Activated B cell treated with CpG ODN at 0.5 μM for 24 hours (primary cell): ENCODE results near the gene ATG13. TPM values are rescaled to one million over a fixed set of nuclear protein-coding genes. Genes with fewer than 3 reads are reported as not detected.
"Not testable (repeated sequence)": the region's sequence is repeated elsewhere in the genome, so short reads cannot be mapped to it uniquely, and the experiment has no call there.

Experiments
- ATAC-seq: fragments of 200-7000 bp; cut with Tn5 transposase; one replicate; pipeline ENCODE4 v1.10.0; 2021; ENCODE audit warnings: low read depth, mild to moderate bottlenecking, moderate library complexity
- CTCF ChIA-PET: fragments of 350-600 bp; sonication (Branson Sonifier 250); formaldehyde crosslinking; loops from one replicate; lab custom pipeline; 2021; ENCODE audit warnings: antibody characterized with exemption; lab: Charles Lee
- POLR2A ChIA-PET: fragments of 350-600 bp; sonication (Branson Sonifier 250); formaldehyde crosslinking; loops from one replicate; lab custom pipeline; 2021; ENCODE audit warnings: antibody characterized with exemption; lab: Charles Lee
- DNase-seq: peaks from one replicate; pipeline ENCODE4 v3.0.0; 2022
- H3K27ac Mint-ChIP-seq: one replicate; pipeline ENCODE4 v1.8.0; 2020; ENCODE audit warnings: mixed read lengths
- H3K27me3 Mint-ChIP-seq: one replicate; pipeline ENCODE4 v1.8.0; 2021; ENCODE audit warnings: mixed read lengths
- H3K36me3 Mint-ChIP-seq: one replicate; pipeline ENCODE4 v1.8.0; 2021; ENCODE audit warnings: low read depth, mixed read lengths
- H3K4me1 Mint-ChIP-seq: one replicate; pipeline ENCODE4 v1.8.0; 2021; ENCODE audit warnings: mixed read lengths
- H3K4me3 Mint-ChIP-seq: one replicate; pipeline ENCODE4 v1.8.0; 2020; ENCODE audit warnings: mild to moderate bottlenecking, mixed read lengths
- H3K9me3 Mint-ChIP-seq: one replicate; pipeline ENCODE4 v1.8.0; 2020; ENCODE audit warnings: mixed read lengths
- intact Hi-C: fragments of 100-400 bp; cut with micrococcal nuclease; formaldehyde crosslinking; loops from one replicate; pipeline ENCODE4 v1.15.1; 2024
- total RNA-seq: library from RNA; stranded (reverse); gene quantifications from 2 replicates; pipeline ENCODE4 v1.2.3, GENCODE V29; 2022
- TF ChIP-seq, protein P1 (sequence below): fragments of 200-600 bp; IDR thresholded peaks from one replicate; pipeline ENCODE4 v1.8.0; 2022; ENCODE audit warnings: antibody characterized with exemption, mild to moderate bottlenecking

ATG13 gene
- total RNA-seq, 1 donor from 2014 or later, result 73.7 TPM

DNA sequence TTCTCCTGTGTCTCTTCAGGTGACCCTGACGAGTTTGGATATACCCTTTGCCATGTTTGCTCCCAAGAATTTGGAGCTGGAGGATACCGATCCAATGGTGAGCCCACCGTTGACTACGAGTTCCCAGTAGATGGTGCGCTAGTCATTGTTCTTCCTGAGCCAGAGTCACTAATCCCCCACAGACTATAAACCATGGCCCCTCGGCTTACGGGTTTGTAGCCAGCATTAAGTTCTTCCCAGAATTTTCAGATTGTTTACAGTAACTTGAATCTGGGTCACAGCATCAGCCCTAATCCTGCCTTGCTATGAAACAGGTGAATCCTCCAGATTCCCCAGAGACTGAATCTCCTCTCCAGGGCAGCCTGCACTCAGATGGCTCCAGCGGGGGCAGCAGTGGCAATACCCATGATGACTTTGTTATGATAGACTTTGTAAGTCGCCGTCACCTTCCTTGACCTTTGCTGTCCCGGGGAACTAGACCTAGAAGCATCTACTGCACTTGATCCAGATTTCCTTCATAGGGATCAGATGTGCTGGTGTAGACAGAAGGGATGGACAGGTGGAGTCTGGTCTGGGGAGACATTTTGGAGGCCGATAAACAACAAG lies 51.2 kb downstream of the ATG13 start:
- Mint-ChIP-seq H3K4me3 (no peak overlapping the region), H3K9me3 (no peaks in the 10 kb centered on the region), H3K36me3 (peaks cover 89% of the 10 kb centered on the region), H3K4me1 (peaks cover 2% of the 10 kb centered on the region), H3K27ac (no peak overlapping the region), H3K27me3 (no peaks in the 10 kb centered on the region)
- CTCF ChIA-PET, result no interaction called here
- DNase-seq (no peak), ATAC-seq (no peak)
- intact Hi-C loops, result no loop called here
- POLR2A ChIA-PET, result no interaction called here
- TF ChIP-seq, protein P1, sequence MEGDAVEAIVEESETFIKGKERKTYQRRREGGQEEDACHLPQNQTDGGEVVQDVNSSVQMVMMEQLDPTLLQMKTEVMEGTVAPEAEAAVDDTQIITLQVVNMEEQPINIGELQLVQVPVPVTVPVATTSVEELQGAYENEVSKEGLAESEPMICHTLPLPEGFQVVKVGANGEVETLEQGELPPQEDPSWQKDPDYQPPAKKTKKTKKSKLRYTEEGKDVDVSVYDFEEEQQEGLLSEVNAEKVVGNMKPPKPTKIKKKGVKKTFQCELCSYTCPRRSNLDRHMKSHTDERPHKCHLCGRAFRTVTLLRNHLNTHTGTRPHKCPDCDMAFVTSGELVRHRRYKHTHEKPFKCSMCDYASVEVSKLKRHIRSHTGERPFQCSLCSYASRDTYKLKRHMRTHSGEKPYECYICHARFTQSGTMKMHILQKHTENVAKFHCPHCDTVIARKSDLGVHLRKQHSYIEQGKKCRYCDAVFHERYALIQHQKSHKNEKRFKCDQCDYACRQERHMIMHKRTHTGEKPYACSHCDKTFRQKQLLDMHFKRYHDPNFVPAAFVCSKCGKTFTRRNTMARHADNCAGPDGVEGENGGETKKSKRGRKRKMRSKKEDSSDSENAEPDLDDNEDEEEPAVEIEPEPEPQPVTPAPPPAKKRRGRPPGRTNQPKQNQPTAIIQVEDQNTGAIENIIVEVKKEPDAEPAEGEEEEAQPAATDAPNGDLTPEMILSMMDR, result no peak

DNA sequence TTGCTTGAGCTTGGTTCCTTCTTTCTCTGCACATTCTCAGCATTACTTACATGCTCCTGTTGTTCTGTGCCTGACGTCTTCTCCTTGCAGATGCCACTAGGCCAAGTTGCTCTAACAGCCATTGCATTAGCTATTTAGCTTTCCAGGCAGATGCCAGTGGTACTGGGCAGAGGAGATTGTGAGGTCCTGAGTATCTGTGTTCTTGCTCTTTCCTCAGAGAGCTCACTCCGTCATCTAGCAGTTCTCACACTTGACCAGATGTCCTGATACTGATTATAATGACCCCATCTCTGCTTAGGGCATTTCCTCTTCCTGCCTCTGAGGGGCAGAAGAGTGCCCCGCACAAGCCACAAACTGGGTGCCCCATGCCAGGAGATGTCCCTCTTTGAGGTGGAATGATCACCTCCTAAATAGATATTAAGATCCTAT lies 52.4 kb downstream of the ATG13 start:
- H3K27me3 Mint-ChIP-seq, result no peaks in the 10 kb centered on the region
- intact Hi-C loops, result no loop called here
- peaks cover 7% of the 10 kb centered on the region for H3K4me1 Mint-ChIP-seq
- no peak for ATAC-seq
- peaks cover 83% of the 10 kb centered on the region for H3K36me3 Mint-ChIP-seq
- H3K27ac Mint-ChIP-seq, result no peak overlapping the region
- H3K4me3 Mint-ChIP-seq, result no peak overlapping the region
- POLR2A ChIA-PET, result no interaction called here
- CTCF ChIA-PET, result no interaction called here
- H3K9me3 Mint-ChIP-seq, result no peaks in the 10 kb centered on the region
- DNase-seq, result no peak
- TF ChIP-seq, protein P1, result no peak

DNA sequence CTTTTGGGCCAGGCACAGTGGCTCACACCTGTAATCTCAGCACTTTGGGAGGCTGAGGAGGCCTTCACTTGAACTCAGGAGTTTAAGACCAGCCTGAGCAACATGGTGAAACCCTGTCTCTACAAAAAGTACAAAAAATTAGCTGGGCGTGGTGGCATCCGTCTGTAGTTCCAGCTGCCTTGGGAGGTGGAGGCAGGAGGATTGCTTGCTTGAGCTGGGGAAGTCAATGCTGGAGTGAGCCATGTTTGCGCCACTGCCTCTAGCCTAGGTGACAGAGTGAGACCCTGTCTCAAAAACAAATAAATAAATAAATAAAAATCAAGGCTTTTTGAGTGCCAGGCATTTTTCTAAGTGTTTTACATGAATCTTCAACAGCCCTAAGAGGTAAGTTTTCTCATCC lies 53.2 kb downstream of the ATG13 start:
- DNase-seq, H3K9me3 Mint-ChIP-seq, ATAC-seq, H3K27ac Mint-ChIP-seq, CTCF ChIA-PET, H3K27me3 Mint-ChIP-seq, H3K4me3 Mint-ChIP-seq, intact Hi-C loops, POLR2A ChIA-PET: not testable (repeated sequence)
- Mint-ChIP-seq H3K4me1 (peaks cover 15% of the 10 kb centered on the region), H3K36me3 (peaks cover 75% of the 10 kb centered on the region)

DNA sequence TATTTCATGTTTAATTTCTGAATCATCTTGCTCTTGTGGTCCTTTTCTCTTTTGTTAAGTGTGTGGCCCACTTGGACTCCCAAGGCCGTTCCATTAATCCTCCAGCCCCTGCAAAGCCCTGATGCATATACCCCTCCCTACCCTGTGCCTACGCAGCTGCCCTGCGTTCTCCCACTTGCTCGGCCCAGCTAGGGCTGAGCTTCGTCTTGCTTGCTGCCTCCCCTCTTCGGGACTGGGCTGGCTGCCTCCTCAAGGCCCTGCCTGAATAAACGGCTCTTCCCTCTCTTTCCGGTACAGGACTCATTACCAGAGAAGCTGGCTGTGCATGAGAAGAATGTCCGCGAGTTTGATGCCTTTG lies 54.6 kb downstream of the ATG13 start:
- Mint-ChIP-seq H3K4me1 (peaks cover 27% of the 10 kb centered on the region), H3K9me3 (no peaks in the 10 kb centered on the region), H3K27ac (no peak overlapping the region), H3K27me3 (no peaks in the 10 kb centered on the region), H3K36me3 (peaks cover 68% of the 10 kb centered on the region), H3K4me3 (no peak overlapping the region)
- intact Hi-C loops, result no loop called here
- ChIA-PET POLR2A (no interaction called here), CTCF (no interaction called here)
- ATAC-seq (no peak), DNase-seq (no peak)
- TF ChIP-seq, protein P1, result no peak

DNA sequence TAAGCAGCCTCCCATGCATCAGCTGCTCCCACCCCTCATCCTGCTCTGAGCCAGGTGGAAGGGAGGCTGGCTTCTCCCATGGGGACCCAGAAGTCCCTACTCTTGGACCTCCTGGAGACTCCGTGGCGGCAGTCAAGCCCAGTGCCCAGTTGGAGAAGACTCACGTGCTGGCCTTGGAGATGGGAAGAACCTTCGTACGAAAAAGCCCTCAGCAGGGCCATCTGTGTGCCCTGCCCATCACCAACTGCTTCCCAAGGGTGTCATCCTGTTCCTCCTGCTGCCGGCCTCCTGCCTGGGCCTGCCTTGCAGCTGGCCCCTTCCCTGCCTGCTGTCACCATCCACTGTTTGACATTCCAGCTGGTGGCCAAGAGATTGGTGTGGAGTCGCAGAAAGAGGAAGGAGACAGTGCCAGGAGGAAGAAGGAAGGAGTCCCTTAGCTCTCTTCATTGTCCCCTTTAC lies 55.1 kb downstream of the ATG13 start:
- no peaks in the 10 kb centered on the region for H3K27me3 Mint-ChIP-seq
- H3K27ac Mint-ChIP-seq, result no peak overlapping the region
- DNase-seq, result no peak
- ATAC-seq, result no peak
- TF ChIP-seq, protein P1, result no peak
- ChIA-PET POLR2A (no interaction called here), CTCF (no interaction called here)
- H3K4me3 Mint-ChIP-seq, result no peak overlapping the region
- H3K4me1 Mint-ChIP-seq, result peaks cover 32% of the 10 kb centered on the region
- H3K36me3 Mint-ChIP-seq, result peaks cover 68% of the 10 kb centered on the region
- intact Hi-C loops, result no loop called here
- no peaks in the 10 kb centered on the region for H3K9me3 Mint-ChIP-seq
